Astrocyte (in vitro differentiated cells and primary cell): ENCODE results near the gene IFNL1. TPM values are rescaled to one million over a fixed set of nuclear protein-coding genes. Genes with fewer than 3 reads are reported as not detected.

Experiments used
- DNase-seq: peaks from one replicate; pipeline ENCODE4 v3.0.0-alpha.2; 2010; ENCODE audit warnings: low read depth
- FAIRE-seq: peaks from 2 replicates; lab custom pipeline; 2011; peaks lifted over from hg19 to GRCh38; lab: Jason Lieb, UNC
- H2AFZ ChIP-seq: 2 replicates; pipeline ENCODE4 v1.6.0; 2012; ENCODE audit warnings: low read depth, low read length, inconsistent platforms
- H3K27ac ChIP-seq: 2 replicates; pipeline ENCODE4 v1.5.1; 2011; ENCODE audit warnings: low read depth, low read length, inconsistent platforms
- H3K27me3 ChIP-seq: 2 replicates; pipeline ENCODE4 v1.6.0; 2011; ENCODE audit warnings: low read length, inconsistent platforms; ENCODE audit not compliant: insufficient read depth
- H3K36me3 ChIP-seq: 2 replicates; pipeline ENCODE4 v1.5.1; 2011; ENCODE audit warnings: low read length, inconsistent platforms; ENCODE audit not compliant: insufficient read depth
- H3K4me1 ChIP-seq: 2 replicates; pipeline ENCODE4 v1.5.1; 2011; ENCODE audit warnings: low read length, inconsistent platforms; ENCODE audit not compliant: insufficient read depth
- H3K4me2 ChIP-seq: 2 replicates; pipeline ENCODE4 v1.6.0; 2012; ENCODE audit warnings: low read length, inconsistent platforms
- H3K4me3 ChIP-seq: 2 replicates; pipeline ENCODE4 v1.5.1; 2011; ENCODE audit warnings: low read depth, mild to moderate bottlenecking, low read length, inconsistent platforms; ENCODE audit not compliant: insufficient read depth
- H3K79me2 ChIP-seq: 2 replicates; pipeline ENCODE4 v1.6.0; 2012; ENCODE audit warnings: mild to moderate bottlenecking, low read length, inconsistent platforms; ENCODE audit not compliant: insufficient read depth
- H3K9ac ChIP-seq: 2 replicates; pipeline ENCODE4 v1.6.0; 2012; ENCODE audit warnings: mild to moderate bottlenecking, low read length, inconsistent platforms
- H3K9me3 ChIP-seq: 2 replicates; pipeline ENCODE4 v1.5.1; 2012; ENCODE audit warnings: low read depth, mild to moderate bottlenecking, low read length, inconsistent platforms; ENCODE audit not compliant: insufficient read depth
- H4K20me1 ChIP-seq: 2 replicates; pipeline ENCODE4 v1.6.0; 2012; ENCODE audit warnings: low read length, inconsistent platforms; ENCODE audit not compliant: insufficient read depth
- H3K27ac Mint-ChIP-seq: one replicate; pipeline ENCODE4 v1.8.0; 2021; ENCODE audit warnings: mild to moderate bottlenecking, mixed read lengths; ENCODE audit not compliant: unreplicated experiment
- H3K27me3 Mint-ChIP-seq: one replicate; pipeline ENCODE4 v1.8.0; 2021; ENCODE audit warnings: low read depth, mixed read lengths; ENCODE audit not compliant: unreplicated experiment
- H3K36me3 Mint-ChIP-seq: one replicate; pipeline ENCODE4 v1.8.0; 2021; ENCODE audit warnings: low read depth, mixed read lengths; ENCODE audit not compliant: unreplicated experiment
- H3K4me1 Mint-ChIP-seq: one replicate; pipeline ENCODE4 v1.8.0; 2021; ENCODE audit warnings: low read depth, mixed read lengths; ENCODE audit not compliant: unreplicated experiment
- H3K4me3 Mint-ChIP-seq: one replicate; pipeline ENCODE4 v1.8.0; 2021; ENCODE audit warnings: mild to moderate bottlenecking, moderate library complexity, mixed read lengths; ENCODE audit not compliant: unreplicated experiment
- H3K9me3 Mint-ChIP-seq: one replicate; pipeline ENCODE4 v1.8.0; 2021; ENCODE audit warnings: mild to moderate bottlenecking, mixed read lengths; ENCODE audit not compliant: unreplicated experiment
- CTCF ChIP-seq: IDR thresholded peaks from 2 replicates; pipeline ENCODE4 v1.5.1; 2011; ENCODE audit warnings: low read depth, mild to moderate bottlenecking, inconsistent platforms, low read length, moderate library complexity; ENCODE audit not compliant: insufficient read depth
- EZH2 ChIP-seq: IDR thresholded peaks from 2 replicates; pipeline ENCODE4 v1.6.1; 2012; ENCODE audit warnings: mild to moderate bottlenecking, low read length, inconsistent platforms; ENCODE audit not compliant: insufficient read depth
- total RNA-seq: library from RNA; stranded (reverse); gene quantifications from 2 replicates; pipeline ENCODE4 v1.2.1, GENCODE V29; 2021

The IFNL1 gene
- total RNA-seq, 1 donor from 2014 or later = 0.52 TPM

GRCh38 chr19:39307046-39307821 lies 11.0 kb downstream of the IFNL1 start:
- Histone ChIP-seq H3K4me2 (peak overlapping the region; percentile 52), H4K20me1 (no peaks in the 10 kb centered on the region), H3K9me3 (no peaks in the 10 kb centered on the region), H3K9ac (no peak overlapping the region), H3K4me1 (no peaks in the 10 kb centered on the region), H2AFZ (peak overlapping the region; percentile 71), H3K4me3 (peak overlapping the region; percentile 10), H3K27ac (no peak overlapping the region), H3K27me3 (peaks cover 56% of the 10 kb centered on the region), H3K79me2 (no peaks in the 10 kb centered on the region), H3K36me3 (no peaks in the 10 kb centered on the region)
- peak overlapping the region; percentile 83 for H3K27ac Mint-ChIP-seq
- H3K9me3 Mint-ChIP-seq = peaks cover 10% of the 10 kb centered on the region
- DNase-seq (no peak), FAIRE-seq (no peak)
- TF ChIP-seq CTCF = no peak
- TF ChIP-seq EZH2 = peak; percentile 9
- H3K4me3 Mint-ChIP-seq = peak overlapping the region; percentile 47
- peaks cover 34% of the 10 kb centered on the region for H3K4me1 Mint-ChIP-seq
- H3K27me3 Mint-ChIP-seq = peaks cover 37% of the 10 kb centered on the region
- H3K36me3 Mint-ChIP-seq = peaks cover 11% of the 10 kb centered on the region

GRCh38 chr19:39307822-39308530 lies 11.8 kb downstream of the IFNL1 start:
- H3K36me3 Mint-ChIP-seq = peaks cover 11% of the 10 kb centered on the region
- Histone ChIP-seq H3K4me2 (peak overlapping the region; percentile 52), H3K9ac (no peak overlapping the region), H3K9me3 (no peaks in the 10 kb centered on the region), H2AFZ (peak overlapping the region; percentile 71), H4K20me1 (no peaks in the 10 kb centered on the region), H3K4me1 (no peaks in the 10 kb centered on the region), H3K79me2 (no peaks in the 10 kb centered on the region), H3K4me3 (no peak overlapping the region), H3K27me3 (peaks cover 56% of the 10 kb centered on the region), H3K36me3 (no peaks in the 10 kb centered on the region), H3K27ac (no peak overlapping the region)
- no peak overlapping the region for H3K27ac Mint-ChIP-seq
- TF ChIP-seq EZH2 (peak; percentile 84), CTCF (no peak)
- no peak for DNase-seq
- peaks cover 33% of the 10 kb centered on the region for H3K4me1 Mint-ChIP-seq
- no peak overlapping the region for H3K4me3 Mint-ChIP-seq
- FAIRE-seq = no peak
- peaks cover 42% of the 10 kb centered on the region for H3K27me3 Mint-ChIP-seq
- peaks cover 10% of the 10 kb centered on the region for H3K9me3 Mint-ChIP-seq
